Endothelial cell of umbilical vein (primary cell): ENCODE measurements around the gene SLC5A3. TPM values are rescaled to one million over a fixed set of nuclear protein-coding genes. Genes with fewer than 3 reads are reported as not detected.

ENCODE experiments used
- BruUV-seq: library from RNA; stranded (reverse); fragments of 400-500 nt; replicated peaks from 2 replicates; lab custom pipeline; 2021; lab: Mats Ljungman, UMichigan
- CTCF ChIA-PET: fragments of 300-600, 350-600 bp; sonication (Branson Sonifier 250); formaldehyde crosslinking; loops from one replicate; lab custom pipeline; 2021; ENCODE audit warnings: antibody characterized with exemption, inconsistent platforms; lab: Charles Lee
- POLR2A ChIA-PET: fragments of 300-600, 350-600 bp; sonication (Branson Sonifier 250); formaldehyde crosslinking; loops from one replicate; lab custom pipeline; 2021; ENCODE audit warnings: antibody characterized with exemption, inconsistent platforms; lab: Charles Lee
- DNase-seq: peaks from one replicate; pipeline ENCODE4 v3.0.0-alpha.2; 2011; ENCODE audit warnings: low read depth, low spot score
- FAIRE-seq: peaks from 2 replicates; lab custom pipeline; 2011; peaks lifted over from hg19 to GRCh38; lab: Jason Lieb, UNC
- H2AFZ ChIP-seq: 2 replicates; pipeline ENCODE4 v1.6.0; 2012; ENCODE audit warnings: low read depth, low read length, control low read depth, inconsistent platforms
- H3K27ac ChIP-seq: 2 replicates; pipeline ENCODE4 v1.5.1; 2011; ENCODE audit warnings: low read depth, mild to moderate bottlenecking, control low read depth, low read length, moderate library complexity; ENCODE audit not compliant: insufficient read depth
- H3K27me3 ChIP-seq, 2 experiments: 2 replicates each; pipeline versions ENCODE4 v1.6.0 to v1.6.1; 2011; ENCODE audit warnings: low read length in 2 of 2, mixed read lengths in 1 of 2; ENCODE audit not compliant: control insufficient read depth in 2 of 2, insufficient read depth in 2 of 2
- H3K36me3 ChIP-seq, 2 experiments: 2 replicates in 1 of 2; 3 replicates in 1 of 2; pipeline ENCODE4 v1.5.1; 2011; ENCODE audit warnings: low read length in 2 of 2, mild to moderate bottlenecking in 1 of 2, moderate library complexity in 1 of 2; ENCODE audit not compliant: control insufficient read depth in 2 of 2, insufficient read depth in 2 of 2; ENCODE audit errors: extremely low read depth in 1 of 2
- H3K4me1 ChIP-seq: 3 replicates; pipeline ENCODE4 v1.5.1; 2011; ENCODE audit warnings: mild to moderate bottlenecking, low read length; ENCODE audit not compliant: control insufficient read depth, insufficient read depth; ENCODE audit errors: extremely low read depth
- H3K4me2 ChIP-seq: 2 replicates; pipeline ENCODE4 v1.6.1; 2011; ENCODE audit warnings: low read length, control low read depth, mixed read lengths; ENCODE audit not compliant: insufficient read depth
- H3K4me3 ChIP-seq, 3 experiments: fragments of 200-600 bp in 1 of 3; sonication (generic), shearing (Covaris generic) in 1 of 3; replicated peaks in 1 of 3; 2 replicates each; pipeline ENCODE4 v1.5.1; 2011 to 2016; ENCODE audit warnings: control low read depth in 3 of 3, low read length in 3 of 3, mild to moderate bottlenecking in 2 of 3, inconsistent platforms in 1 of 3, low read depth in 1 of 3, moderate library complexity in 1 of 3; ENCODE audit not compliant: insufficient read depth in 1 of 3
- H3K79me2 ChIP-seq: 2 replicates; pipeline ENCODE4 v1.6.0; 2012; ENCODE audit warnings: low read length, inconsistent platforms; ENCODE audit not compliant: control insufficient read depth, insufficient read depth
- H3K9ac ChIP-seq: replicated peaks from 2 replicates; pipeline ENCODE3; 2011; ENCODE audit warnings: low read length, control low read depth; ENCODE audit not compliant: insufficient read depth; ENCODE audit errors: extremely low read depth
- H3K9me1 ChIP-seq: replicated peaks from 3 replicates; pipeline ENCODE4 v1.6.0; 2011; ENCODE audit warnings: mild to moderate bottlenecking, low read length; ENCODE audit not compliant: control insufficient read depth, insufficient read depth; ENCODE audit errors: extremely low read depth
- H3K9me3 ChIP-seq: replicated peaks from 2 replicates; pipeline ENCODE4 v1.5.1; 2012; ENCODE audit warnings: low read length, inconsistent platforms; ENCODE audit not compliant: control insufficient read depth, insufficient read depth
- H4K20me1 ChIP-seq: replicated peaks from 2 replicates; pipeline ENCODE3; 2011; ENCODE audit warnings: mild to moderate bottlenecking, low read length; ENCODE audit not compliant: control insufficient read depth, insufficient read depth; ENCODE audit errors: extremely low read depth
- CTCF ChIP-seq, 2 donors: IDR thresholded peaks; 1 replicate in 1 of 2; 2 replicates in 1 of 2; pipeline ENCODE4 v1.5.1; 2011; ENCODE audit warnings: low read length in 2 of 2, mild to moderate bottlenecking in 2 of 2, moderate library complexity in 2 of 2, control low read depth in 1 of 2, inconsistent platforms in 1 of 2, low read depth in 1 of 2; ENCODE audit not compliant: insufficient read depth in 1 of 2; ENCODE audit errors: extremely low read depth in 1 of 2
- EZH2 ChIP-seq: IDR thresholded peaks from 2 replicates; pipeline ENCODE4 v1.6.1; 2012; ENCODE audit warnings: borderline replicate concordance, low read depth, mild to moderate bottlenecking, moderate library complexity, low read length, inconsistent platforms; ENCODE audit not compliant: severe bottlenecking
- FOS ChIP-seq: IDR thresholded peaks from 2 replicates; pipeline ENCODE4 v1.6.1; 2011; ENCODE audit warnings: mild to moderate bottlenecking, low read length, moderate library complexity, borderline replicate concordance; ENCODE audit not compliant: insufficient read depth
- GATA2 ChIP-seq: IDR thresholded peaks from 2 replicates; pipeline ENCODE4 v1.7.0; 2011; ENCODE audit warnings: low read depth, mild to moderate bottlenecking, moderate library complexity, mixed read lengths, low read length; ENCODE audit not compliant: insufficient read length, insufficient read depth
- JUN ChIP-seq: IDR thresholded peaks from 2 replicates; pipeline ENCODE4 v1.6.1; 2011; ENCODE audit warnings: borderline replicate concordance, low read depth; ENCODE audit not compliant: insufficient read length, insufficient read depth
- MAX ChIP-seq: IDR thresholded peaks from 2 replicates; pipeline ENCODE4 v1.6.1; 2011; ENCODE audit not compliant: insufficient read depth, insufficient read length
- MYC ChIP-seq: IDR thresholded peaks from one replicate; pipeline ENCODE4 v1.6.1; 2011; ENCODE audit warnings: mild to moderate bottlenecking, low read depth, low read length
- POLR2A ChIP-seq: IDR thresholded peaks from 2 replicates; pipeline ENCODE4 v1.6.1; 2012; ENCODE audit warnings: low read depth, mild to moderate bottlenecking, control low read depth, low read length
- POLR2AphosphoS5 ChIP-seq: IDR thresholded peaks from 2 replicates; pipeline ENCODE4 v1.6.1; 2012; ENCODE audit warnings: low read depth, mild to moderate bottlenecking, control low read depth, low read length, moderate library complexity; ENCODE audit not compliant: insufficient read depth
- dilution Hi-C: fragments of 300-500 bp; cut with MboI; formaldehyde crosslinking; loops from one replicate; pipeline ENCODE4 v1.15.0; 2019; ENCODE audit warnings: low sequenced_read_pairs; ENCODE audit not compliant: extremely low pct_ligation_motif_present
- intact Hi-C: fragments of 100-400 bp; cut with micrococcal nuclease; formaldehyde crosslinking; loops from one replicate; pipeline ENCODE4 v1.10.0; 2022
- polyA plus RNA-seq, 4 experiments: library from polyadenylated mRNA; depleted of rRNA in 3 of 4; stranded (reverse) in 3 of 4; unstranded in 1 of 4; fragments of >200 nt; gene quantifications; 2 replicates each; pipeline versions ENCODE4 v1.2.1 to v1.2.3, GENCODE V29; 2011 to 2012; ENCODE audit warnings: missing spikeins in 1 of 4
- total RNA-seq: library from RNA; stranded (reverse); gene quantifications from 2 replicates; pipeline ENCODE4 v1.2.3, GENCODE V29; 2021

SLC5A3 gene
- total and polyA plus RNA-seq, 2 donors (not counting 3 experiments of a cell fraction or from before 2014, with no cell fraction given) = 1.6 to 8.0 TPM

GRCh38 chr21:34112316-34113033, 39.1 kb downstream of the SLC5A3 start:
- POLR2A ChIA-PET = no interaction called here
- intact Hi-C loops = no loop called here
- CTCF ChIA-PET = no interaction called here

More at GRCh38 chr21:34112316-34113033, 39.1 kb downstream of the SLC5A3 start:
- no peak overlapping the region for H3K4me2 ChIP-seq
- H3K9ac ChIP-seq = no peak overlapping the region
- H3K9me3 ChIP-seq = no peaks in the 10 kb centered on the region
- dilution Hi-C loops = no loop called here
- no TSS peak for BruUV-seq
- H3K27me3 ChIP-seq = no peaks in the 10 kb centered on the region
- H3K9me1 ChIP-seq = no peaks in the 10 kb centered on the region
- no peaks in the 10 kb centered on the region for H3K79me2 ChIP-seq
- no peaks in the 10 kb centered on the region for H4K20me1 ChIP-seq
- H3K4me1 ChIP-seq = no peaks in the 10 kb centered on the region
- no peak for TF ChIP-seq MAX
- no peak for TF ChIP-seq MYC
- no peak for TF ChIP-seq GATA2
- TF ChIP-seq EZH2 = no peak
- TF ChIP-seq CTCF (IDR thresholded peaks at IDR 0.05; ENCODE audit: extremely low read depth in 1 of 2, insufficient read depth in 1 of 2, low read depth in 1 of 2, low read length in 2 of 2) = no peak
- TF ChIP-seq FOS = no peak
- TF ChIP-seq JUN = no peak
- TF ChIP-seq POLR2A = no peak
- TF ChIP-seq POLR2AphosphoS5 = no peak
- H2AFZ ChIP-seq = no peak overlapping the region
- DNase-seq (no peak), FAIRE-seq (no peak)
- H3K4me3 ChIP-seq = no peak overlapping the region
- no peaks in the 10 kb centered on the region for H3K36me3 ChIP-seq
- no peak overlapping the region for H3K27ac ChIP-seq
